Stimulated activated naive CD8-positive, alpha-beta T cell treated with anti-CD3 and anti-CD28 coated beads, Interleukin-15, Interleukin-2, amounts not matched to agents 100 ng/mL and 50 ng/mL, for 24 hours (primary cell): Measurements from ENCODE around the gene DRD4.
A peak's percentile ranks its signal among the peaks of the same experiment; 100 is the strongest.

Source experiments
- H3K27ac Mint-ChIP-seq: one replicate; pipeline ENCODE4 v1.8.0; 2021; ENCODE audit warnings: mild to moderate bottlenecking, mixed read lengths
- H3K27me3 Mint-ChIP-seq: one replicate; pipeline ENCODE4 v1.8.0; 2021; ENCODE audit warnings: mixed read lengths
- H3K36me3 Mint-ChIP-seq: one replicate; pipeline ENCODE4 v1.8.0; 2021; ENCODE audit warnings: low read depth, mixed read lengths
- H3K4me1 Mint-ChIP-seq: one replicate; pipeline ENCODE4 v1.8.0; 2021; ENCODE audit warnings: low read depth, mixed read lengths
- H3K4me3 Mint-ChIP-seq: one replicate; pipeline ENCODE4 v1.8.0; 2021; ENCODE audit warnings: mild to moderate bottlenecking, mixed read lengths
- H3K9me3 Mint-ChIP-seq: one replicate; pipeline ENCODE4 v1.8.0; 2021; ENCODE audit warnings: mixed read lengths

DRD4 gene

GRCh38 chr11:636511-637332, at the start of gene DRD4:
TSS of gene DRD4 (plus strand) at chr11:637269. CDS start at chr11:637305, 36 bp downstream.
- peaks cover 21% of the 10 kb centered on the region for H3K4me1 Mint-ChIP-seq
- peaks cover 1% of the 10 kb centered on the region for H3K36me3 Mint-ChIP-seq
- H3K9me3 Mint-ChIP-seq, result no peaks in the 10 kb centered on the region
- H3K27me3 Mint-ChIP-seq, result peaks cover 26% of the 10 kb centered on the region
- peak within 1 kb of the TSS; percentile 17 for H3K4me3 Mint-ChIP-seq
- H3K27ac Mint-ChIP-seq, result no peak within 1 kb of the TSS

- H3K4me1 Mint-ChIP-seq, result peaks cover 23% of the 10 kb centered on the region
- no peaks in the 10 kb centered on the region for H3K27me3 Mint-ChIP-seq
- H3K9me3 Mint-ChIP-seq, result no peaks in the 10 kb centered on the region
- peaks cover 65% of the 10 kb centered on the region for H3K36me3 Mint-ChIP-seq
- peak overlapping the region; percentile 72 for H3K4me3 Mint-ChIP-seq
- peak overlapping the region; percentile 96 for H3K27ac Mint-ChIP-seq
Observed at GRCh38 chr11:587546-587945, 49.5 kb upstream of the DRD4 start.

- Mint-ChIP-seq H3K27me3 (no peaks in the 10 kb centered on the region), H3K9me3 (no peaks in the 10 kb centered on the region), H3K27ac (peak overlapping the region; percentile 96), H3K4me3 (peak overlapping the region; percentile 72), H3K36me3 (peaks cover 70% of the 10 kb centered on the region), H3K4me1 (peaks cover 23% of the 10 kb centered on the region)
Observed at GRCh38 chr11:587978-588380, 49.1 kb upstream of the DRD4 start.

- no peak overlapping the region for H3K4me3 Mint-ChIP-seq
- no peak overlapping the region for H3K27ac Mint-ChIP-seq
- no peaks in the 10 kb centered on the region for H3K27me3 Mint-ChIP-seq
- peaks cover 23% of the 10 kb centered on the region for H3K4me1 Mint-ChIP-seq
- peaks cover 73% of the 10 kb centered on the region for H3K36me3 Mint-ChIP-seq
- H3K9me3 Mint-ChIP-seq, result no peaks in the 10 kb centered on the region
Observed at GRCh38 chr11:589798-590197, 47.3 kb upstream of the DRD4 start.

GRCh38 chr11:590997-591396, 46.1 kb upstream of the DRD4 start:
- no peaks in the 10 kb centered on the region for H3K27me3 Mint-ChIP-seq
- H3K4me1 Mint-ChIP-seq, result peaks cover 23% of the 10 kb centered on the region
- H3K9me3 Mint-ChIP-seq, result no peaks in the 10 kb centered on the region
- H3K27ac Mint-ChIP-seq, result no peak overlapping the region
- no peak overlapping the region for H3K4me3 Mint-ChIP-seq
- H3K36me3 Mint-ChIP-seq, result peaks cover 82% of the 10 kb centered on the region

GRCh38 chr11:592501-592900, 44.6 kb upstream of the DRD4 start:
- Mint-ChIP-seq H3K36me3 (peaks cover 85% of the 10 kb centered on the region), H3K27ac (peak overlapping the region; percentile 55), H3K4me3 (no peak overlapping the region), H3K4me1 (peaks cover 15% of the 10 kb centered on the region), H3K9me3 (no peaks in the 10 kb centered on the region), H3K27me3 (no peaks in the 10 kb centered on the region)

GRCh38 chr11:592918-593317, 44.2 kb upstream of the DRD4 start:
- no peak overlapping the region for H3K27ac Mint-ChIP-seq
- no peaks in the 10 kb centered on the region for H3K27me3 Mint-ChIP-seq
- H3K4me1 Mint-ChIP-seq, result peaks cover 11% of the 10 kb centered on the region
- no peaks in the 10 kb centered on the region for H3K9me3 Mint-ChIP-seq
- H3K36me3 Mint-ChIP-seq, result peaks cover 81% of the 10 kb centered on the region
- no peak overlapping the region for H3K4me3 Mint-ChIP-seq

GRCh38 chr11:593347-593746, 43.7 kb upstream of the DRD4 start:
- no peak overlapping the region for H3K27ac Mint-ChIP-seq
- H3K4me1 Mint-ChIP-seq, result peaks cover 6% of the 10 kb centered on the region
- H3K36me3 Mint-ChIP-seq, result peaks cover 77% of the 10 kb centered on the region
- no peaks in the 10 kb centered on the region for H3K27me3 Mint-ChIP-seq
- no peak overlapping the region for H3K4me3 Mint-ChIP-seq
- H3K9me3 Mint-ChIP-seq, result no peaks in the 10 kb centered on the region

GRCh38 chr11:595400-595799, 41.7 kb upstream of the DRD4 start:
- no peak overlapping the region for H3K4me3 Mint-ChIP-seq
- peaks cover 63% of the 10 kb centered on the region for H3K36me3 Mint-ChIP-seq
- no peaks in the 10 kb centered on the region for H3K27me3 Mint-ChIP-seq
- H3K27ac Mint-ChIP-seq, result no peak overlapping the region
- peaks cover 6% of the 10 kb centered on the region for H3K4me1 Mint-ChIP-seq
- no peaks in the 10 kb centered on the region for H3K9me3 Mint-ChIP-seq

GRCh38 chr11:596374-596773, 40.7 kb upstream of the DRD4 start:
- H3K9me3 Mint-ChIP-seq, result no peaks in the 10 kb centered on the region
- H3K36me3 Mint-ChIP-seq, result peaks cover 56% of the 10 kb centered on the region
- peaks cover 6% of the 10 kb centered on the region for H3K4me1 Mint-ChIP-seq
- H3K4me3 Mint-ChIP-seq, result no peak overlapping the region
- no peaks in the 10 kb centered on the region for H3K27me3 Mint-ChIP-seq
- H3K27ac Mint-ChIP-seq, result peak overlapping the region; percentile 21

GRCh38 chr11:597166-597725, 39.8 kb upstream of the DRD4 start:
- no peak overlapping the region for H3K27ac Mint-ChIP-seq
- H3K4me1 Mint-ChIP-seq, result peaks cover 6% of the 10 kb centered on the region
- H3K4me3 Mint-ChIP-seq, result no peak overlapping the region
- no peaks in the 10 kb centered on the region for H3K9me3 Mint-ChIP-seq
- no peaks in the 10 kb centered on the region for H3K27me3 Mint-ChIP-seq
- peaks cover 57% of the 10 kb centered on the region for H3K36me3 Mint-ChIP-seq

- peaks cover 6% of the 10 kb centered on the region for H3K4me1 Mint-ChIP-seq
- peaks cover 50% of the 10 kb centered on the region for H3K36me3 Mint-ChIP-seq
- no peaks in the 10 kb centered on the region for H3K9me3 Mint-ChIP-seq
- H3K27me3 Mint-ChIP-seq, result no peaks in the 10 kb centered on the region
- H3K27ac Mint-ChIP-seq, result no peak overlapping the region
- no peak overlapping the region for H3K4me3 Mint-ChIP-seq
Observed at GRCh38 chr11:598005-598680, 38.9 kb upstream of the DRD4 start.

GRCh38 chr11:601573-602245, 35.4 kb upstream of the DRD4 start:
- no peak overlapping the region for H3K4me3 Mint-ChIP-seq
- H3K36me3 Mint-ChIP-seq, result peaks cover 45% of the 10 kb centered on the region
- peaks cover 3% of the 10 kb centered on the region for H3K4me1 Mint-ChIP-seq
- no peaks in the 10 kb centered on the region for H3K27me3 Mint-ChIP-seq
- H3K27ac Mint-ChIP-seq, result no peak overlapping the region
- H3K9me3 Mint-ChIP-seq, result no peaks in the 10 kb centered on the region

GRCh38 chr11:603154-603553, 33.9 kb upstream of the DRD4 start:
- peaks cover 5% of the 10 kb centered on the region for H3K4me1 Mint-ChIP-seq
- peaks cover 49% of the 10 kb centered on the region for H3K36me3 Mint-ChIP-seq
- H3K4me3 Mint-ChIP-seq, result no peak overlapping the region
- H3K9me3 Mint-ChIP-seq, result no peaks in the 10 kb centered on the region
- no peak overlapping the region for H3K27ac Mint-ChIP-seq
- H3K27me3 Mint-ChIP-seq, result no peaks in the 10 kb centered on the region
